Astrocyte (in vitro differentiated cells and primary cell): Measurements from ENCODE around the gene TUBA3C. TPM values are rescaled to one million over a fixed set of nuclear protein-coding genes. Genes with fewer than 3 reads are reported as not detected.
"Not testable (repeated sequence)": the region's sequence is repeated elsewhere in the genome, so short reads cannot be mapped to it uniquely, and the experiment has no call there.

Source experiments
- DNase-seq: peaks from one replicate; pipeline ENCODE4 v3.0.0-alpha.2; 2010; ENCODE audit warnings: low read depth
- FAIRE-seq: peaks from 2 replicates; lab custom pipeline; 2011; peaks lifted over from hg19 to GRCh38; lab: Jason Lieb, UNC
- H2AFZ ChIP-seq: 2 replicates; pipeline ENCODE4 v1.6.0; 2012; ENCODE audit warnings: low read depth, low read length, inconsistent platforms
- H3K27ac ChIP-seq: 2 replicates; pipeline ENCODE4 v1.5.1; 2011; ENCODE audit warnings: low read depth, low read length, inconsistent platforms
- H3K27me3 ChIP-seq: 2 replicates; pipeline ENCODE4 v1.6.0; 2011; ENCODE audit warnings: low read length, inconsistent platforms; ENCODE audit not compliant: insufficient read depth
- H3K36me3 ChIP-seq: 2 replicates; pipeline ENCODE4 v1.5.1; 2011; ENCODE audit warnings: low read length, inconsistent platforms; ENCODE audit not compliant: insufficient read depth
- H3K4me1 ChIP-seq: 2 replicates; pipeline ENCODE4 v1.5.1; 2011; ENCODE audit warnings: low read length, inconsistent platforms; ENCODE audit not compliant: insufficient read depth
- H3K4me2 ChIP-seq: 2 replicates; pipeline ENCODE4 v1.6.0; 2012; ENCODE audit warnings: low read length, inconsistent platforms
- H3K4me3 ChIP-seq: 2 replicates; pipeline ENCODE4 v1.5.1; 2011; ENCODE audit warnings: low read depth, mild to moderate bottlenecking, low read length, inconsistent platforms; ENCODE audit not compliant: insufficient read depth
- H3K79me2 ChIP-seq: 2 replicates; pipeline ENCODE4 v1.6.0; 2012; ENCODE audit warnings: mild to moderate bottlenecking, low read length, inconsistent platforms; ENCODE audit not compliant: insufficient read depth
- H3K9ac ChIP-seq: 2 replicates; pipeline ENCODE4 v1.6.0; 2012; ENCODE audit warnings: mild to moderate bottlenecking, low read length, inconsistent platforms
- H3K9me3 ChIP-seq: 2 replicates; pipeline ENCODE4 v1.5.1; 2012; ENCODE audit warnings: low read depth, mild to moderate bottlenecking, low read length, inconsistent platforms; ENCODE audit not compliant: insufficient read depth
- H4K20me1 ChIP-seq: 2 replicates; pipeline ENCODE4 v1.6.0; 2012; ENCODE audit warnings: low read length, inconsistent platforms; ENCODE audit not compliant: insufficient read depth
- H3K27ac Mint-ChIP-seq: one replicate; pipeline ENCODE4 v1.8.0; 2021; ENCODE audit warnings: mild to moderate bottlenecking, mixed read lengths; ENCODE audit not compliant: unreplicated experiment
- H3K27me3 Mint-ChIP-seq: one replicate; pipeline ENCODE4 v1.8.0; 2021; ENCODE audit warnings: low read depth, mixed read lengths; ENCODE audit not compliant: unreplicated experiment
- H3K36me3 Mint-ChIP-seq: one replicate; pipeline ENCODE4 v1.8.0; 2021; ENCODE audit warnings: low read depth, mixed read lengths; ENCODE audit not compliant: unreplicated experiment
- H3K4me1 Mint-ChIP-seq: one replicate; pipeline ENCODE4 v1.8.0; 2021; ENCODE audit warnings: low read depth, mixed read lengths; ENCODE audit not compliant: unreplicated experiment
- H3K4me3 Mint-ChIP-seq: one replicate; pipeline ENCODE4 v1.8.0; 2021; ENCODE audit warnings: mild to moderate bottlenecking, moderate library complexity, mixed read lengths; ENCODE audit not compliant: unreplicated experiment
- H3K9me3 Mint-ChIP-seq: one replicate; pipeline ENCODE4 v1.8.0; 2021; ENCODE audit warnings: mild to moderate bottlenecking, mixed read lengths; ENCODE audit not compliant: unreplicated experiment
- EZH2 ChIP-seq: IDR thresholded peaks from 2 replicates; pipeline ENCODE4 v1.6.1; 2012; ENCODE audit warnings: mild to moderate bottlenecking, low read length, inconsistent platforms; ENCODE audit not compliant: insufficient read depth
- total RNA-seq: library from RNA; stranded (reverse); gene quantifications from 2 replicates; pipeline ENCODE4 v1.2.1, GENCODE V29; 2021
- TF ChIP-seq, protein P1 (sequence below): IDR thresholded peaks from 2 replicates; pipeline ENCODE4 v1.5.1; 2011; ENCODE audit warnings: low read depth, mild to moderate bottlenecking, inconsistent platforms, low read length, moderate library complexity; ENCODE audit not compliant: insufficient read depth

TUBA3C gene
- total RNA-seq, 1 donor from 2014 or later = not detected

DNA sequence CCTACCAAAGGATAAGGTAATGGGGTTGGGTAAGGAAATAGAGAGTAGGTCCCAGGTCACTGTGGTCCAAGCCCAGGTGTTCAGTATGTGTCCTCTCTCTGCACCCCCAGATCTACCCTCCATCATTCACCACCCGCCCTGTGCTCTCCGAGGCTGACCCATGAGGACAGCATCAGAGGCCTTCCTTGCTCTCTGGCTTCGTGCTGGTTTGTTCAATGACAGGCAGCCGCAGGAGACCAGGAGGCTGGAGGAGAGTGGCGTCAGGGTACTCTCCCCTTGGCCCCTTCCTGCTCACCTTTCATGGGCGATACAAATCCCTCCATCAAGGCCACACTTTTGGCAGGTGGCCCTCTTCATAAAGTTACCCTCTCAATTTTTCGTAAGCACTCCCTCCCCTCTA is 1.7 kb downstream of the TUBA3C start:
- H4K20me1 ChIP-seq = no peaks in the 10 kb centered on the region
- no peaks in the 10 kb centered on the region for H3K4me1 ChIP-seq
- Mint-ChIP-seq H3K9me3 (peaks cover 26% of the 10 kb centered on the region), H3K4me1 (no peaks in the 10 kb centered on the region), H3K27me3 (no peaks in the 10 kb centered on the region), H3K27ac (no peak overlapping the region), H3K36me3 (no peaks in the 10 kb centered on the region), H3K4me3 (no peak overlapping the region)
- H3K27me3 ChIP-seq = no peaks in the 10 kb centered on the region
- no peak overlapping the region for H3K9ac ChIP-seq
- H3K27ac ChIP-seq = no peak overlapping the region
- FAIRE-seq (no peak), DNase-seq (no peak)
- no peak for TF ChIP-seq EZH2
- TF ChIP-seq, protein P1, sequence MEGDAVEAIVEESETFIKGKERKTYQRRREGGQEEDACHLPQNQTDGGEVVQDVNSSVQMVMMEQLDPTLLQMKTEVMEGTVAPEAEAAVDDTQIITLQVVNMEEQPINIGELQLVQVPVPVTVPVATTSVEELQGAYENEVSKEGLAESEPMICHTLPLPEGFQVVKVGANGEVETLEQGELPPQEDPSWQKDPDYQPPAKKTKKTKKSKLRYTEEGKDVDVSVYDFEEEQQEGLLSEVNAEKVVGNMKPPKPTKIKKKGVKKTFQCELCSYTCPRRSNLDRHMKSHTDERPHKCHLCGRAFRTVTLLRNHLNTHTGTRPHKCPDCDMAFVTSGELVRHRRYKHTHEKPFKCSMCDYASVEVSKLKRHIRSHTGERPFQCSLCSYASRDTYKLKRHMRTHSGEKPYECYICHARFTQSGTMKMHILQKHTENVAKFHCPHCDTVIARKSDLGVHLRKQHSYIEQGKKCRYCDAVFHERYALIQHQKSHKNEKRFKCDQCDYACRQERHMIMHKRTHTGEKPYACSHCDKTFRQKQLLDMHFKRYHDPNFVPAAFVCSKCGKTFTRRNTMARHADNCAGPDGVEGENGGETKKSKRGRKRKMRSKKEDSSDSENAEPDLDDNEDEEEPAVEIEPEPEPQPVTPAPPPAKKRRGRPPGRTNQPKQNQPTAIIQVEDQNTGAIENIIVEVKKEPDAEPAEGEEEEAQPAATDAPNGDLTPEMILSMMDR = no peak
- H3K4me2 ChIP-seq = no peak overlapping the region
- H3K79me2 ChIP-seq = no peaks in the 10 kb centered on the region
- no peak overlapping the region for H3K4me3 ChIP-seq
- H3K36me3 ChIP-seq = no peaks in the 10 kb centered on the region
- H3K9me3 ChIP-seq = peaks cover 11% of the 10 kb centered on the region
- no peak overlapping the region for H2AFZ ChIP-seq

DNA sequence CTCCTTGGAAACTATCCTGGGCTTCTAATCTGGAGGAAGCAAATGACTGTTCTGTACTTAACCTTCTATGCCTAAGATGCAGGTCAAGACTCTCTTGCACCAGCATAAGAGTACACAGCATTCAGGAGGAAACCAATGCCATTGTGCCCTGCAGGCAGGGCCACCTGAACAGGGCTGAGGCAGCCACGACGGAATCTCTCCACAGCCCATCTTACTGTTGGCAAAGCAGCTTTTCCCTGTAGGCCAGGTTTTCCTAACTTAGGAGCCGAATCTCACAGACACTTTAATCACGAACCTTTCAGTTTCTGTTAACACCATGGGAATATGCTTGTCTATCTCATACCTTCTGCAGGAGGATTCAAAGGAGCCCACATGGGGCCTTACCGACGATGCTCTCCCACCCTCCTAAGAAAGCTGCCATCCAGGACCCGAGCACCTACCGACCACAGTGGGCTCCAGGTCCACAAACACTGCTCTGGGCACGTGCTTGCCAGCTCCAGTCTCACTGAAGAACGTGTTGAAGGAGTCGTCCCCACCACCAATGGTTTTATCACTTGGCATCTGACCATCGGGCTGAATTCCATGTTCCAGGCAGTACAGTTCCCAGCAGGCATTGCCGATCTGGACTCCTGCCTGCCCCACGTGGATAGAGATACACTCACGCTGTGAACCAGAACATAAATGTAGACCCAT is 2.6 kb downstream of the TUBA3C start:
- Mint-ChIP-seq H3K9me3 (peaks cover 23% of the 10 kb centered on the region), H3K36me3 (no peaks in the 10 kb centered on the region), H3K4me3 (no peak overlapping the region), H3K27me3 (no peaks in the 10 kb centered on the region), H3K4me1 (no peaks in the 10 kb centered on the region), H3K27ac (no peak overlapping the region)
- FAIRE-seq (no peak), DNase-seq (no peak)
- TF ChIP-seq EZH2 = no peak
- TF ChIP-seq, protein P1 = no peak
- H4K20me1 ChIP-seq = no peaks in the 10 kb centered on the region
- H3K27me3 ChIP-seq = no peaks in the 10 kb centered on the region
- no peak overlapping the region for H3K27ac ChIP-seq
- H3K4me1 ChIP-seq = no peaks in the 10 kb centered on the region
- peaks cover 7% of the 10 kb centered on the region for H3K9me3 ChIP-seq
- no peaks in the 10 kb centered on the region for H3K36me3 ChIP-seq
- H3K4me2 ChIP-seq = no peak overlapping the region
- H3K9ac ChIP-seq = no peak overlapping the region
- H2AFZ ChIP-seq = no peak overlapping the region
- no peaks in the 10 kb centered on the region for H3K79me2 ChIP-seq
- no peak overlapping the region for H3K4me3 ChIP-seq

DNA sequence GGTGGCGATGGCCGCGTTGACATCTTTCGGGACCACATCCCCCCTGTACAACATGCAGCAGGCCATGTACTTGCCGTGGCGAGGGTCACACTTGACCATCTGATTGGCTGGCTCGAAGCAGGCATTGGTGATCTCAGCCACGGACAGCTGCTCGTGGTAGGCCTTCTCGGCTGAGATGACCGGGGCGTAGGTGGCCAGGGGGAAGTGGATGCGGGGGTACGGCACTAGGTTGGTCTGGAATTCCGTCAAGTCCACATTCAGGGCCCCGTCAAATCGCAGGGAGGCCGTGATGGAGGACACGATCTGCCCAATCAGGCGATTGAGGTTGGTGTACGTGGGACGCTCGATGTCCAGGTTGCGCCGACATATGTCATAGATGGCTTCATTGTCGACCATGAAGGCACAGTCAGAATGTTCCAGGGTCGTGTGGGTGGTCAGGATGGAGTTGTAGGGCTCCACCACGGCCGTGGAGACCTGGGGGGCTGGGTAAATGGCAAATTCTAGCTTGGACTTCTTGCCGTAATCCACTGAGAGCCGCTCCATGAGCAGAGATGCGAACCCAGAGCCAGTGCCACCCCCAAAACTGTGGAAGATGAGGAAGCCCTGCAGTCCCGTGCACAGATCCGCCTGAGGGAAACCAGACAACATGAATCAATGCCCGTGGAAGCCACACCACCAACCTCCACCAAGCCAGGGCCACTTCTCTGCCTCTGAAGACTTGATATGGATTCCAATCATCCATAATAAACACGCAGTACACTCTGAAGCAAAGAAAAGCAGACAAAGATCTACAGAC is 4.4 kb downstream of the TUBA3C start:
- not testable (repeated sequence) for H3K27ac ChIP-seq, H3K27me3 ChIP-seq, H4K20me1 ChIP-seq, H3K4me2 ChIP-seq, H3K4me3 ChIP-seq, FAIRE-seq, H3K79me2 ChIP-seq, DNase-seq, H3K4me1 ChIP-seq, H2AFZ ChIP-seq, H3K27me3 Mint-ChIP-seq, H3K9me3 ChIP-seq, H3K36me3 ChIP-seq, H3K36me3 Mint-ChIP-seq, H3K9ac ChIP-seq, H3K27ac Mint-ChIP-seq, H3K4me1 Mint-ChIP-seq, H3K4me3 Mint-ChIP-seq
- peaks cover 22% of the 10 kb centered on the region for H3K9me3 Mint-ChIP-seq
